Suprapubic skin (tissue), 3 donors: ENCODE measurements around the gene PDP2.

Experiments
- POLR2AphosphoS5 ChIP-seq, 3 donors: sonication (generic); formaldehyde crosslinking; IDR thresholded peaks; one replicate each; pipeline ENCODE4 v1.6.1; 2017; ENCODE audit warnings: antibody characterized with exemption in 3 of 3
- TF ChIP-seq, protein P1 (sequence below), 2 donors: fragments of 200-600 bp in 1 of 2; fragments of 450-650 bp in 1 of 2; sonication (generic) in 1 of 2; IDR thresholded peaks; one replicate each; pipeline ENCODE4 v1.5.1; 2016 to 2019; ENCODE audit warnings: antibody characterized with exemption in 2 of 2, mild to moderate bottlenecking in 1 of 2, moderate library complexity in 1 of 2

DNA sequence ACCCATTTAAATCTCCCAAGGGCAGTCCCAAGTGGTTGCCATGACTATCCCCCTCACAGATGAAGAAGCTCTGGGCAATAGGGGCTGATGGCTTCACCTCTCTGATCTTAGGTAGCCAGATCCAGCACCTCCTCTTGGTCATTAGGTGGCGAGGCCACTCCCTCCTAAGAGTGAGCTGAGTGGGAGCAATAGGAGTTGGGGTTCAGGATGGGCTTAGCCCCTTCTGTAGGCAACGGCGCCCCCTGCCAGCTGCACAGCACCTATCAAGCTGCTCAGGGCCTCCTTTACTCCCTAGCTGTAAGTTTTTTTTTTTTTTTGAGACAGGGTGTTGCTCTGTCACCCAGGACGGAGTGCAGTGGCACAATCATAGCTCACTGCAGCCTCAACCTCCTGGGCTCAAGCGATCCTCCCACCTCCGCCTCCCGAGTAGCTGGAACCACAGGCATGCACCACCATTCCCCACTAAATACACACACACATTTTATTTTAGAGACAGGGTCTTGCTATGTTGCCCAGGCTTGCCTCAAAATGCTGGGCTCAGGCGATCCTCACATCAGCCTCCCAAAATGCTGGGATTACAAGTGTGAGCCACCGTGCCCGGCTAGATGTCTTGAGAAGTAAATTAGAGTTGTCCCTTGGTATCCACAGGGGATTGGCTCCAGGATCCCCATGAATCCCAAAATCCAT is 48.5 kb downstream of the PDP2 start:
- TF ChIP-seq POLR2AphosphoS5 (IDR thresholded peaks at IDR 0.05) = no peak
- TF ChIP-seq, protein P1, sequence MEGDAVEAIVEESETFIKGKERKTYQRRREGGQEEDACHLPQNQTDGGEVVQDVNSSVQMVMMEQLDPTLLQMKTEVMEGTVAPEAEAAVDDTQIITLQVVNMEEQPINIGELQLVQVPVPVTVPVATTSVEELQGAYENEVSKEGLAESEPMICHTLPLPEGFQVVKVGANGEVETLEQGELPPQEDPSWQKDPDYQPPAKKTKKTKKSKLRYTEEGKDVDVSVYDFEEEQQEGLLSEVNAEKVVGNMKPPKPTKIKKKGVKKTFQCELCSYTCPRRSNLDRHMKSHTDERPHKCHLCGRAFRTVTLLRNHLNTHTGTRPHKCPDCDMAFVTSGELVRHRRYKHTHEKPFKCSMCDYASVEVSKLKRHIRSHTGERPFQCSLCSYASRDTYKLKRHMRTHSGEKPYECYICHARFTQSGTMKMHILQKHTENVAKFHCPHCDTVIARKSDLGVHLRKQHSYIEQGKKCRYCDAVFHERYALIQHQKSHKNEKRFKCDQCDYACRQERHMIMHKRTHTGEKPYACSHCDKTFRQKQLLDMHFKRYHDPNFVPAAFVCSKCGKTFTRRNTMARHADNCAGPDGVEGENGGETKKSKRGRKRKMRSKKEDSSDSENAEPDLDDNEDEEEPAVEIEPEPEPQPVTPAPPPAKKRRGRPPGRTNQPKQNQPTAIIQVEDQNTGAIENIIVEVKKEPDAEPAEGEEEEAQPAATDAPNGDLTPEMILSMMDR (IDR thresholded peaks at IDR 0.05) = no peak
